ENCODE data around the gene SRM.
"Not testable (repeated sequence)": the region's sequence is repeated elsewhere in the genome, so short reads cannot be mapped to it uniquely, and the experiment has no call there.

SRM gene

DNA sequence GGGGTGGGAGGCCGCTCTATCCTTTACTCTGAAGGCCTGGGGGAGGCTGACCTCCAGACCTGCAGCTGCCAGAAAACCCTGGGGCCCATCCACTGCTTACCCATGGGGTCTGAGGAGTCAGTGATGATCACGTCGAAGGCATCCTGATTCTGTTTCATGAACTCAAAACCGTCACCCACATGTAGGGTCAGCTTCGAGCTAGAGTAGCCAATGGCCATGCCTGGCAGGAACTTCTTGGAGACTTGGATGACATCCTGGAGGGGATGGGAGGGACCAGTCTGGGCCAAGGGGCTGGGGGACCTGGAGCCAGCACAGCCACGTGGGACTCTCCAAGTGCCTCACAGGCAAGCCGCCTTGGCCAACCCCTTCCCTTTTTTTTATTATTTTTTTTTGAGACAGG, 3.3 kb downstream of the SRM start:
- peaks cover 37% of the 10 kb centered on the region for H3K36me3 Mint-ChIP-seq (ENCODE audit: low read depth)
- H3K4me3 Mint-ChIP-seq: no peak overlapping the region
- no peaks in the 10 kb centered on the region for H3K27me3 Mint-ChIP-seq

DNA sequence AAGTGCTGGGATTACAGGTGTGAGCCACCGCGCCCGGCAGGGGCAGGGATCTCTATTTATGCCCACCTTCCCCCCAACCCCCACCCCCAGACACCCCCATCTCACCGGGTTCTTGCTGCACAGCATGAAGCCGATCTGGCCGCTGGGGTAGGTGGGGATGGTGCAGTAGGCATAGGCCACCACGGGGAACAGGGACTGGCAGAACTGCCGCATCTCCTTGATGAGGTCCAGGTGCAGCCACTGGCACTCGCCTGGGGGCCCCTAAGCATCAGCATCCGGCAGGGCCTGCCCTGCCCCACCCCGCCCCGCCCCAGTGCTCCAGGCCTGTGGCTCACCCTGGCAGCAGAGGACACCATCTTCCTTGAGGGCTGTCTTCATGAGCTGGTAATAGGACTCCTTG, 4.1 kb downstream of the SRM start:
- Mint-ChIP-seq H3K27ac (no peak overlapping the region), H3K27me3 (no peaks in the 10 kb centered on the region), H3K36me3 (ENCODE audit: low read depth) (peaks cover 37% of the 10 kb centered on the region), H3K4me3 (no peak overlapping the region), H3K9me3 (no peaks in the 10 kb centered on the region), H3K4me1 (ENCODE audit: low read depth) (peaks cover 31% of the 10 kb centered on the region)

More for the DNA sequence above, 3.3 kb downstream of the SRM start:
- Mint-ChIP-seq H3K4me1 (ENCODE audit: low read depth) (peaks cover 40% of the 10 kb centered on the region), H3K9me3 (no peaks in the 10 kb centered on the region), H3K27ac (no peak overlapping the region)

DNA sequence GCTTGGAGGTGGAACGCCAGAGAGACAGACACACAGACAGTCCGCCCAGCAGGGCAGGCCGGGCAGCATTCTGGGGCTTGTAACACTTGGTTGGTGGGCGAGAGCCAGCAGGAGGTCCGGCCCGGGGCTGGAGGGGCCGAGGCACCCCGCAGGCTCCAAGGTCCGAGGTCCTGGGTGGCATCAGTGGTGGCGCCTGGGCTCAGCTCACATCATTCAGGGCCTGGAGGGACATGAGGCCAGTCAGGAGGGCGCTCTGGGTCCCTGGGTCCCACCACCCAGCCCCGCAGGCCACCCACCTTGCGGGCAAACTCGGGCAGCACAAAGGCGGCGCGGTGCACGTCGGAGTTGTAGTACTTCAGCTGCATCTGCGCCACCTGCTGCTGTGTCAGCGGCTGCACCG, 5.2 kb downstream of the SRM start:
- Mint-ChIP-seq H3K27me3 (no peaks in the 10 kb centered on the region), H3K9me3 (no peaks in the 10 kb centered on the region), H3K4me3 (no peak overlapping the region), H3K27ac (no peak overlapping the region), H3K4me1 (ENCODE audit: low read depth) (peaks cover 26% of the 10 kb centered on the region), H3K36me3 (ENCODE audit: low read depth) (peaks cover 37% of the 10 kb centered on the region)

DNA sequence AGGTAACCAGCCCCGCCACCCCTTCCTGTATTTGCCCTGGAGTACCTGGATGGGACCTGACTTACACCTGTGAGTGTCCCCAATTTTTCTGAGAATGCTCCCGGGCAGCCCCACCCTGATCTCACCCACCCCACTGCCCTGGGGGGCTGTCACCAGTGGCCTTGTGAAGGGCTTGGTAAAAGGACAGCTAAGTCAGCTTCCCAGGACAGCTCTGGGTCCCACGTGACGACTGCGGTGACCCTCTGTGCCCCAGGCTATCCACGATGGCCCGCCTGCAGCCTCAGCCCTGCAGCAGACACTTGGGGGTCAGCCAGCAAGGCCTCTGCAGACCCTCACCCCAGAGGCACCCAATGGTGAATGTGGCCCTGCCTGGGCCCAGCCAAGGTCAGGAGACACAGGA, 5.6 kb downstream of the SRM start:
- no peak overlapping the region for H3K4me3 Mint-ChIP-seq

DNA sequence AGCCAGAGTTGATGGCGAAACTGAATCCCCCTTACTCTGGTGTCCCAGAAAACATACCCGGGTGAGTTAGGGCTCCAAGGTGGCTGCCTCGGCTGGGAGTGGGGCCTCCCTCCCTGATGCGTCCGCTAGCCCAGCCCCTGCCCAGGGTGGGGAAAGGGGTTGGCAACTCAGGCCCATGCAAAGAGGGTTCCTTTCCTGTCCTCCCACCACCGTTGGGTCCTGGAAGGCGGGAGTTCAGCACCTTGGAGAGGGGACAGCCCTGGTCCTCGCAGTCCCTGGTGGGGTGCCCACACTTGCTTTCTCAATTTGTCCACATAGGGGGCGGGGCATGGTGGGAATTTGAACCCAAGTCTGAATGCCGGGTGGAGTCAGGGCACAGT, 6.1 kb downstream of the SRM start:
- H3K4me1 Mint-ChIP-seq (ENCODE audit: low read depth): peaks cover 22% of the 10 kb centered on the region
- no peak overlapping the region for H3K27ac Mint-ChIP-seq
- peaks cover 31% of the 10 kb centered on the region for H3K36me3 Mint-ChIP-seq (ENCODE audit: low read depth)
- no peaks in the 10 kb centered on the region for H3K27me3 Mint-ChIP-seq
- H3K4me3 Mint-ChIP-seq: no peak overlapping the region
- H3K9me3 Mint-ChIP-seq: no peaks in the 10 kb centered on the region

More for the DNA sequence above, 5.6 kb downstream of the SRM start:
- Mint-ChIP-seq H3K27ac (no peak overlapping the region), H3K9me3 (no peaks in the 10 kb centered on the region), H3K4me1 (ENCODE audit: low read depth) (peaks cover 26% of the 10 kb centered on the region), H3K27me3 (no peaks in the 10 kb centered on the region), H3K36me3 (ENCODE audit: low read depth) (peaks cover 35% of the 10 kb centered on the region)

DNA sequence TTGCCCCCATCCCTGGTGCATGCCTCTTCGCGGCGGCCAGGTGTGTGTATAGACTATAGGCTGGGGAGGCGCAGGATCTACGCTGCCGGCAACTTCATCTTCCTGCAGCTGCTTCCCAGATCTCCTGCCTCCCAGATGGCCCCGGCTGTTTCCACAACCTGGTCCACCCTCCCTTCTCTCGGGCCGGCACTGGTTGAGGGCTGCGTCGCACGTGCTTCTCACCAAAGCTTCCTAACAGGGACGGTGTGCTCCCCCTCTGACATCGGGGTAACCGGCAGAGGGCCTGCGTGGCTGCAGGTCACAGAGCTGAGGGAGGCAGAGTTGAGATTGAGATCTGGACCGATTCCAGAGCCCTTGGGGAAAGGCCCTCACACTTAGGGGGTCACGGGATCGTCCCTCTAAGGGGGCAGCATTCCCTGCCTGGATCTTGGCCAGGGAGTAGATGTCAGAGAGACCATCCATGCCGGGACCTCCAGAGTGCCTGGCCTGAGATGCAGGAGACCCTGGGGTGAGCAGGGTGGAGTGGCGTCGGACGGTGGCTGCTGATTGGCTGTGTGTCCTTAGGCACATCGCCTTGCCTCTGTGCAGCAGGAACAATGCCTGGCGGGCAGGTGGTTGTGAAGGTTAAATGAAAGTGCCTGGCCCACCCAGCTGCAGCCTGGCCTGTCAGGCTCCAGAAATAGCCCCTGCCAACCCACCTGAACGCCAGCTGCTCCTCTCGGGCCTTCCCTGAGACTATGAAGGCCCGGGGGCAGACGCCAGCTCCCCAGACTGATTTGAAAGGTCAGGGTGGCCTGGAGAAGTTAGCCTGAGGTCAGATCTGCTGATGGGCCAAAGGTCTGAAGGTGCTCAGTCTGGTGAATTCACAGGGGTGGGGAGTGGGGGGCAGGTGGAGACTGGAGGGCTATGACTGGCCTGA, 6.7 kb downstream of the SRM start:
- no peak overlapping the region for H3K27ac Mint-ChIP-seq
- peaks cover 24% of the 10 kb centered on the region for H3K36me3 Mint-ChIP-seq (ENCODE audit: low read depth)
- peaks cover 15% of the 10 kb centered on the region for H3K4me1 Mint-ChIP-seq (ENCODE audit: low read depth)
- H3K27me3 Mint-ChIP-seq: no peaks in the 10 kb centered on the region
- H3K4me3 Mint-ChIP-seq: no peak overlapping the region
- no peaks in the 10 kb centered on the region for H3K9me3 Mint-ChIP-seq

DNA sequence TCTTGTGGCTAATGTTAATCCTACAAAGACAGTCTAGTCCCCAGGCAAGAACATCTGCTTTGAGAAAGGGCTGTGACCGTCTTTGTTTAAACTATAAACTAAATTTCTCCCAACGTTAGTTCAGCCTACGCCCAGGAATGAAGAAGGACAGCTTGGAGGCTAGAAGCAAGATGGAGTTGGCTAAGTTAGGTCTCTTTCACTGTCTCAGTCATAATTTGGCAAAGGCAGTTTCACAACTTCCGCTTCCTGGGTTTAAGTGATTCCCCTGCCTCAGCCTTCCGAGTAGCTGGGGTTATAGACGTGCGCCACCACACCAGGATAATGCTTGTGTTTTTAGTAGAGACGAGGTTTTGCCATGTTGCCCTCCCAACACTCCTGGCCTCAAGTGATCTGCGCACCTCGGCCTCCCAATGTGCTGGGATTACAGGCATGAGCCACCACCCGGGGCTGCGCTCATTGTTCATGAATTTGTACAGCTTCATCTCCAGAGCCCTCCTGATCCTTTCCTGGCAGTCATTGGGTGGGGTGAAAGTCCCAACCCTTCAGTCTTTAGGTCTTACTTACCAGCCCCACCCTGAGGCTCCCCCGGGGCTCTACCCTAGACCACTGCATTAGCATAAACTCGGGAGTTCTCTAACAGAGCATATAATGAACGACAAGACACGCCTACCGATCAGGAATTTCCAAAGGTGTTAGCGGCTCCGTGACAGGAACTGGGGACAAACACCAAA, 7.9 kb downstream of the SRM start:
- Mint-ChIP-seq H3K27ac (no peak overlapping the region), H3K36me3 (ENCODE audit: low read depth) (peaks cover 14% of the 10 kb centered on the region), H3K9me3 (no peaks in the 10 kb centered on the region), H3K4me3 (no peak overlapping the region), H3K27me3 (no peaks in the 10 kb centered on the region), H3K4me1 (ENCODE audit: low read depth) (peaks cover 5% of the 10 kb centered on the region)

DNA sequence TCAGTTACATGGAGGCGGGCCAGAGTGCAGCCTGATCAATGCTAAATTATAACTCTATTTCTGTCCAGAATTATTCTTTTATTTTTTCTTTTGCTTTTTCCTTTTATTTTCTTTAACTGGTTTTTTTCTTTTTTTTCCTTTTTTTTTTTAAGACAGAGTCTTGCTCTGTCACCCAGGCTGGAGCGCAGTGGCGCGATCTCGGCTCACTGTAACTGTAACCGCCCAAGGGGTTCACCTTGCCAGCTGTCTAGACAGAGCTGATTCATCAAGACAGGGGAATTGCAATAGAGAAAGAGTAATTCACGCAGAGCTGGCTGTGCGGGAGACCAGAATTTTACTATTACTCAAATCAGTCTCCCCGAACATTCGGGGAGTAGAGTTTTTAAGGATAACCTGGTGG, 8.7 kb downstream of the SRM start:
- not testable (repeated sequence) for H3K4me1 Mint-ChIP-seq (ENCODE audit: low read depth); H3K36me3 Mint-ChIP-seq (ENCODE audit: low read depth); H3K27me3 Mint-ChIP-seq; H3K9me3 Mint-ChIP-seq; H3K27ac Mint-ChIP-seq; H3K4me3 Mint-ChIP-seq

DNA sequence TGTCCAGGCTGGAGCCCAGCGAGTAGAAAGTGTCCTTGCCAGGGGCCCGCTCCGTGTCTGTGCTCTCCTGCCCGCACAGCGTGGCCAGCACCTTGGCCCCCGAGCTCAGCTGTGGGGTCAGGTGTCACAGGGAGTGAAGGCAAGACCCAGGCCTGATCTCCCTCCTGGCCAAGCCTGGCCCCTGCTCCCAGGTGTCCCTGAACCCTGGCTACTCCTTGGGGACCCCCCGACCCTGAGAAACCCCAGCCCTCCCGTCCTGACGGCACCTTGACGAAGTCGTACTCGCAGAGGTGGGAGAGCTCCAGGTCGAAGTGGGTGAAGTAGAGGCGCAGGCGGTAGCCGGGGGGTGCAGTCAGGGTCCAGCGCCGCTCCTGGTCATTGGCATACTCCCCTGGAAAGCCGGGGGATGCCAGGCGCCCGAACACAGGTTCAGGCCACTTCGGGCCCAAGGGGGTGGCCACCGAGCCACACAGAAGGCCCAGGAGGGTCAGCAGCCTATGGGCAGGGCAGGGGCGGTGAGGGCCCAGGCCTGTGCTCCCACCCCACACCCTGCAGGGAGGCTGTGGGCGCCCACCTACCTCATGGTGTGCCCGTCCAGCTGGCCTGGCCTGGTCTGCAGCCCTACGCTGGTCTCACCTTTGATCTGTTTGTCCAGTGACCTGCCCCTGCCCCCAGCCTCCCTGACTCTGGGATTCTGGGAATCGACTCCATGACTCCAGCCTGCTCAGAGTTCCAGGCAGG, 13.0 kb downstream of the SRM start, which contains the start of gene MASP2:
Gene MASP2 (minus strand): TSS at position 615 of the 741 bp plus-strand sequence. CDS start 32 bp downstream, at position 583.
- H3K27ac Mint-ChIP-seq: no peak within 1 kb of the TSS
- no peaks in the 10 kb centered on the region for H3K36me3 Mint-ChIP-seq (ENCODE audit: low read depth)
- H3K9me3 Mint-ChIP-seq: no peaks in the 10 kb centered on the region
- no peaks in the 10 kb centered on the region for H3K27me3 Mint-ChIP-seq
- H3K4me3 Mint-ChIP-seq: no peak within 1 kb of the TSS
- H3K4me1 Mint-ChIP-seq (ENCODE audit: low read depth): no peaks in the 10 kb centered on the region

DNA sequence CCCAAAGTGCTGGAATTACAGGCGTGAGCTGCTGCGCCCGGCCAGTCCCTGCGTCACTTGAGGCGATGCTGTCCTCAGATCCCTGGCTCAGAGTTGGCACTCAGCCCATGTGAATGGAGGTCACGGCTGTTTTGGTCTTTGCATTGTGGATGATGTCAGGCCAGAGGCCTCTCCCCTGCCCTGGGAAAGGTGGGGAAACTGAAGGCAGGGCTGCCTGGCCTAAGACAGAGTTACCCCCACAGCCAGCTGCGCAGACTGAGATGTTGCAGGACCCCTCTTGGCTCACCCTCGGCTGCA, 13.6 kb downstream of the SRM start:
- H3K4me3 Mint-ChIP-seq: no peak overlapping the region
- H3K27me3 Mint-ChIP-seq: no peaks in the 10 kb centered on the region
- H3K4me1 Mint-ChIP-seq (ENCODE audit: low read depth): no peaks in the 10 kb centered on the region
- H3K9me3 Mint-ChIP-seq: no peaks in the 10 kb centered on the region
- H3K36me3 Mint-ChIP-seq (ENCODE audit: low read depth): no peaks in the 10 kb centered on the region
- H3K27ac Mint-ChIP-seq: no peak overlapping the region

DNA sequence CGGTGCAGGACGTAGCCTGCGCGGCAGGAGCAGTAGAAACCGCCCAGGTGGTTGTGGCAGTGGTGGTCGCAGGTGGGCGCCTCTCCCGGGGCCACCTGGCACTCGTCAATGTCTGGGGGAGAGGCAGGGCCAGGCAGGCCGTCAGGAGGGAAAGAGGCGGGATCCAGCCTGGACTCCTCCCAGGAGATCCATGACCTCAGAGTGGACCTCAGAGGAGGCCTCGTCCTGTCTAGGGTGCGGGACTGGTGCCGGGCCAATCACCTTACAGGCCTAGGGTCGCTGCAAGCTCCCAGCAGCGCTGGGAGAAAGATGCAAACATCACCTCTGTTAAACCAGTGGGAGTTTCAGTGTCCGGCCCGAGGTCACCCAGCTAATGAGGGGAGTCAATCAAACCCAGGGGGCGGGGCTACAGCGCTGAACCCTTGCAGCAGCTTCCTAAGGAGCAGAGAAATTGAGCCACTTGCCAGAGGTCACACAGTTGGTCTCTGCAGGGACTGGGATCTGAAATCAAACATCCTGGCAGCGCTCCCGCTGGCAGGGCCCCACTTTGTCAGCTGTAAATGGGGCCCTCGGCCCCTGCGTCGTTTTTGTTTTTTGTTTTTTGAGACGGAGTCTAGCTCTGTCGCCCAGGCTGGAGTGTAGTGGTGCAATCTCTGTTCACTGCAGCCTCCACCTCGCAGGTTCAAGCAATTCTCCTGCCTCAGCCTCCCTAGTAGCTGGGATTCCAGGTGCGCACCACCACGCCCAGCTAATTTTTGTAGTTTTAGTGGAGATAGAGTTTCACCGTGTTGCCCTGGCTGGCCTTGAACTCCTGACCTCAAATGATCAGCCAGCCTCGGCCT, 14.2 kb downstream of the SRM start:
- Mint-ChIP-seq H3K27ac (no peak overlapping the region), H3K36me3 (ENCODE audit: low read depth) (no peaks in the 10 kb centered on the region), H3K4me1 (ENCODE audit: low read depth) (no peaks in the 10 kb centered on the region), H3K27me3 (no peaks in the 10 kb centered on the region), H3K9me3 (no peaks in the 10 kb centered on the region), H3K4me3 (no peak overlapping the region)

DNA sequence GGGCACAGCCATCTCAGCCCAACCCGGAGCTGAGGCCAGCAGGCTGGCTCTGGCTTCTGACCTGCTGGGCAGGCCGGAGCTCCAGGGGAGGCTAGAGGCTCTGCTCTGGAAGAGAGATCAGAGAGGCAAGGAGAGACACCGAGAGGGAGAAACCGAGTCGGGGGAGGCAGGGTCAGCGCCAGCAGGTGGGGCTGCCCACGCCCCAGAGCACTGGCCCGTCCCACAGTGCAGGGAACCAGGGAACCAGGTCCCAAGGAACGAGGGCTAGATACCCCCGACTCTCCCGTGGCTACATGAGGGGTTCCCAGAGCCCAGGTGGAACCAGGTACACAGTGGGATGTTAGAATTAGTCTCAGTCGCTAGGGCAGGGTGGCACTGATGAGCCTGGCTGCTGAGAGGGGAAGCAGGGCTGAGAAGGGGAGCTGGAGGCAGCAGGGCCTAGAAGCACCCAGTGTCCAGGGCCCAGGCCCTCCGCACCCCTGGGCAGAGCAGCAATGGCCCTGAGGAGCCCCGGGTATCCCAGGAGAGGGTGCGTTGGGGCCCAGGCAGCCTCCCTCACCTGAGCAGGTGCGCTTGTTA, 14.9 kb downstream of the SRM start:
- no peak overlapping the region for H3K4me3 Mint-ChIP-seq
- no peaks in the 10 kb centered on the region for H3K9me3 Mint-ChIP-seq
- H3K4me1 Mint-ChIP-seq (ENCODE audit: low read depth): no peaks in the 10 kb centered on the region
- H3K36me3 Mint-ChIP-seq (ENCODE audit: low read depth): no peaks in the 10 kb centered on the region
- H3K27ac Mint-ChIP-seq: no peak overlapping the region
- no peaks in the 10 kb centered on the region for H3K27me3 Mint-ChIP-seq

DNA sequence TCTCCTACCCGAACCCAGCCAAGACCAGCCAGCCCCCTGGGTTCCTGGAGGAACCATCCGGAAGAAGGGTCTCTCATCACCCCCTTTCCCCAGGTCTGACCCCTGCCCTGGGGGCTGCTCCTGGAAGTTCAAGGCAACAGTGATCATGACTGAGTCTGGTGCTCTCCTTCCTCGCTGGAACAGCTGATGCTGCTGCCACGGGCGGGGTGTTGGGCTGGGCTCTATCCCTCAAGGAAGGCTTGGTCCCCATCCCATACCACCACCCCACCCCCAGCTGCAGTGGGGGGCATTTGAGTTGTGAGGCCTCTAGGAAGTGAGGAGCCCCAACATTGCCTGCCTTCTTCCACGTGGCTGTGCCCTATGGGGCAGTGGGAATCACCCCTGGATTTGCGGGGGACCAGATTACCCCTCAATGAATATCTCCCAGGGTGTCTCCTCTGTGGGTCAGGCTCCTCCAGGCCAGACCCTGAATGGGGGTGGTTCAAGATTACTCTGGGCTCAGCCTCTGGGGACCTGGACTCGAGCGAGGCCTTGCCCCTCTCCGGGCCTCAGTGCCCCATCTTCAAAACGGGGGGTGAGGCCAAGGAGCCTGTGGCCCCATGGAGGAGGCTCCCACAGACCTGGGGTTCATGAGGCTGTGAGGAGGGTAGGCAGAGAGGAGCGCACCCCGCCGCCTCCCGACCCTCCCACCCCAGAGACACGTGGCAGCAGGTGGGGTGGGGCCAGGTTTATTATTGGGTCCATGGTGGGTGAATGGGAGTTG, 15.6 kb downstream of the SRM start:
- H3K27ac Mint-ChIP-seq: no peak overlapping the region
- H3K4me3 Mint-ChIP-seq: no peak overlapping the region
- H3K9me3 Mint-ChIP-seq: no peaks in the 10 kb centered on the region
- no peaks in the 10 kb centered on the region for H3K36me3 Mint-ChIP-seq (ENCODE audit: low read depth)
- H3K4me1 Mint-ChIP-seq (ENCODE audit: low read depth): no peaks in the 10 kb centered on the region
- no peaks in the 10 kb centered on the region for H3K27me3 Mint-ChIP-seq
